ENCODE data around the gene KSR1. TPM values are rescaled to one million over a fixed set of nuclear protein-coding genes. Genes with fewer than 3 reads are reported as not detected.
"Not testable (repeated sequence)": the region's sequence is repeated elsewhere in the genome, so short reads cannot be mapped to it uniquely, and the experiment has no call there.

KSR1 gene
- total RNA-seq, 2 experiments from 2014 or later: 96.6 to 113 TPM

- ChIA-PET CTCF (interaction anchor here (0.6 to 1.9 kb wide), 28 partner anchors 10 to 418 kb away, joined by 3 to 36 read pairs (median 4); partner anchors contain the start of gene LYRM9), POLR2A (interaction anchor here (0.6 kb wide), 1 partner anchor 910 kb away, joined by 6 read pairs; no protein-coding TSS in a partner anchor)
- H3K4me3 Mint-ChIP-seq: no peak overlapping the region
- H3K36me3 Mint-ChIP-seq (ENCODE audit: low read depth): no peaks in the 10 kb centered on the region
- intact Hi-C loops (cut with DNase I, micrococcal nuclease): loop anchor here (1.0 to 10.0 kb wide), 9 partner anchors 37 to 601 kb away; no protein-coding TSS in a partner anchor
- no peak for DNase-seq
- ATAC-seq: no peak
- no peaks in the 10 kb centered on the region for H3K27me3 Mint-ChIP-seq
- peaks cover 7% of the 10 kb centered on the region for H3K4me1 Mint-ChIP-seq
- H3K27ac Mint-ChIP-seq: no peak overlapping the region
- no peaks in the 10 kb centered on the region for H3K9me3 Mint-ChIP-seq (ENCODE audit: low read depth)
These were observed 197.9 kb downstream of the KSR1 start for GRCh38 chr17:27654136-27654535.

- Mint-ChIP-seq H3K27ac (no peak overlapping the region), H3K4me3 (no peak overlapping the region), H3K27me3 (no peaks in the 10 kb centered on the region), H3K9me3 (ENCODE audit: low read depth) (no peaks in the 10 kb centered on the region), H3K36me3 (ENCODE audit: low read depth) (no peaks in the 10 kb centered on the region), H3K4me1 (peaks cover 7% of the 10 kb centered on the region)
- intact Hi-C loops (cut with DNase I, micrococcal nuclease): loop anchor here (1.0 to 10.0 kb wide), 9 partner anchors 38 to 600 kb away; no protein-coding TSS in a partner anchor
- DNase-seq: peak; percentile 87
- POLR2A ChIA-PET: interaction anchor here (0.6 kb wide), 1 partner anchor 909 kb away, joined by 6 read pairs; no protein-coding TSS in a partner anchor
- CTCF ChIA-PET: interaction anchor here (0.6 to 1.9 kb wide), 30 partner anchors 9 to 419 kb away, joined by 3 to 36 read pairs (median 4); partner anchors contain the start of gene LYRM9
- ATAC-seq: peak; percentile 92
These were observed 198.6 kb downstream of the KSR1 start for GRCh38 chr17:27654654-27655524.

GRCh38 chr17:27655525-27656111 is 199.4 kb downstream of the KSR1 start:
- not testable (repeated sequence) for H3K9me3 Mint-ChIP-seq (ENCODE audit: low read depth); H3K4me1 Mint-ChIP-seq; H3K27me3 Mint-ChIP-seq; H3K27ac Mint-ChIP-seq; H3K4me3 Mint-ChIP-seq; ATAC-seq; H3K36me3 Mint-ChIP-seq (ENCODE audit: low read depth); DNase-seq
- CTCF ChIA-PET: interaction anchor here (1.4 to 1.9 kb wide), 7 partner anchors 9 to 230 kb away, joined by 4 to 36 read pairs (median 7); no protein-coding TSS in a partner anchor
- intact Hi-C loops (cut with DNase I, micrococcal nuclease): loop anchor here (2.0 to 10.0 kb wide), 5 partner anchors 101 to 599 kb away; no protein-coding TSS in a partner anchor
- POLR2A ChIA-PET: interaction anchor here (1.0 kb wide), 1 partner anchor 56 kb away, joined by 3 read pairs; no protein-coding TSS in a partner anchor

GRCh38 chr17:27656620-27657019 is 200.4 kb downstream of the KSR1 start:
- H3K27me3 Mint-ChIP-seq; H3K4me1 Mint-ChIP-seq; H3K9me3 Mint-ChIP-seq (ENCODE audit: low read depth); ATAC-seq; DNase-seq; H3K4me3 Mint-ChIP-seq; H3K27ac Mint-ChIP-seq; POLR2A ChIA-PET; H3K36me3 Mint-ChIP-seq (ENCODE audit: low read depth): not testable (repeated sequence)
- intact Hi-C loops (cut with DNase I, micrococcal nuclease): loop anchor here (10.0 kb wide), 3 partner anchors 228 to 598 kb away; no protein-coding TSS in a partner anchor
- CTCF ChIA-PET: interaction anchor here (0.8 to 1.5 kb wide), 4 partner anchors 100 to 551 kb away, joined by 3 to 5 read pairs (median 3); no protein-coding TSS in a partner anchor

- POLR2A ChIA-PET: no interaction called here
- Mint-ChIP-seq H3K4me3 (no peak overlapping the region), H3K27ac (no peak overlapping the region), H3K36me3 (ENCODE audit: low read depth) (no peaks in the 10 kb centered on the region), H3K27me3 (no peaks in the 10 kb centered on the region), H3K4me1 (peaks cover 5% of the 10 kb centered on the region), H3K9me3 (ENCODE audit: low read depth) (no peaks in the 10 kb centered on the region)
- intact Hi-C loops (cut with DNase I, micrococcal nuclease): loop anchor here (10.0 kb wide), 3 partner anchors 227 to 597 kb away; no protein-coding TSS in a partner anchor
- CTCF ChIA-PET: interaction anchor here (0.6 to 1.5 kb wide), 7 partner anchors 10 to 421 kb away, joined by 3 to 5 read pairs (median 3); no protein-coding TSS in a partner anchor
- DNase-seq (peak; percentile 32), ATAC-seq (no peak)
These were observed 201.4 kb downstream of the KSR1 start for GRCh38 chr17:27657620-27658019.

- peaks cover 2% of the 10 kb centered on the region for H3K4me1 Mint-ChIP-seq
- intact Hi-C loops (cut with DNase I, micrococcal nuclease): loop anchor here (10.0 kb wide), 3 partner anchors 225 to 595 kb away; no protein-coding TSS in a partner anchor
- no peaks in the 10 kb centered on the region for H3K27me3 Mint-ChIP-seq
- no peaks in the 10 kb centered on the region for H3K36me3 Mint-ChIP-seq (ENCODE audit: low read depth)
- no peak overlapping the region for H3K4me3 Mint-ChIP-seq
- no peak for ATAC-seq
- H3K9me3 Mint-ChIP-seq (ENCODE audit: low read depth): no peaks in the 10 kb centered on the region
- ChIA-PET CTCF (interaction anchor here (0.6 kb wide), 1 partner anchor 57 kb away, joined by 3 read pairs; no protein-coding TSS in a partner anchor), POLR2A (no interaction called here)
- DNase-seq: no peak
- H3K27ac Mint-ChIP-seq: no peak overlapping the region
These were observed 203.4 kb downstream of the KSR1 start for GRCh38 chr17:27659683-27660082.

- no peaks in the 10 kb centered on the region for H3K4me1 Mint-ChIP-seq
These were observed 204.2 kb downstream of the KSR1 start for GRCh38 chr17:27660436-27660835.

GRCh38 chr17:27663936-27664605 is 207.8 kb downstream of the KSR1 start:
- intact Hi-C loops (cut with DNase I, micrococcal nuclease): no loop called here
- no peak overlapping the region for H3K4me3 Mint-ChIP-seq
- no peaks in the 10 kb centered on the region for H3K27me3 Mint-ChIP-seq
- H3K36me3 Mint-ChIP-seq (ENCODE audit: low read depth): no peaks in the 10 kb centered on the region
- no peaks in the 10 kb centered on the region for H3K9me3 Mint-ChIP-seq (ENCODE audit: low read depth)
- POLR2A ChIA-PET: no interaction called here
- no peak overlapping the region for H3K27ac Mint-ChIP-seq
- no peak for ATAC-seq
- no peak for DNase-seq
- CTCF ChIA-PET: interaction anchor here (0.7 to 1.6 kb wide), 5 partner anchors 9 to 275 kb away, joined by 3 to 7 read pairs (median 3); no protein-coding TSS in a partner anchor
- no peaks in the 10 kb centered on the region for H3K4me1 Mint-ChIP-seq

More at GRCh38 chr17:27660436-27660835, 204.2 kb downstream of the KSR1 start:
- Mint-ChIP-seq H3K9me3 (ENCODE audit: low read depth) (no peaks in the 10 kb centered on the region), H3K36me3 (ENCODE audit: low read depth) (no peaks in the 10 kb centered on the region), H3K4me3 (no peak overlapping the region), H3K27ac (no peak overlapping the region), H3K27me3 (no peaks in the 10 kb centered on the region)
- ATAC-seq (no peak), DNase-seq (no peak)
- CTCF ChIA-PET: interaction anchor here (1.3 kb wide), 1 partner anchor 219 kb away, joined by 4 read pairs; no protein-coding TSS in a partner anchor
- intact Hi-C loops (cut with DNase I, micrococcal nuclease): no loop called here
- POLR2A ChIA-PET: no interaction called here

- no peak for DNase-seq
- H3K4me1 Mint-ChIP-seq: no peaks in the 10 kb centered on the region
- ChIA-PET POLR2A (no interaction called here), CTCF (interaction anchor here (0.7 to 1.6 kb wide), 6 partner anchors 10 to 340 kb away, joined by 3 to 7 read pairs (median 3); no protein-coding TSS in a partner anchor)
- no peaks in the 10 kb centered on the region for H3K27me3 Mint-ChIP-seq
- intact Hi-C loops (cut with DNase I, micrococcal nuclease): no loop called here
- H3K4me3 Mint-ChIP-seq: no peak overlapping the region
- ATAC-seq: no peak
- no peaks in the 10 kb centered on the region for H3K36me3 Mint-ChIP-seq (ENCODE audit: low read depth)
- H3K27ac Mint-ChIP-seq: no peak overlapping the region
- no peaks in the 10 kb centered on the region for H3K9me3 Mint-ChIP-seq (ENCODE audit: low read depth)
These were observed 208.3 kb downstream of the KSR1 start for GRCh38 chr17:27664606-27664965.

- ATAC-seq (no peak), DNase-seq (no peak)
- Mint-ChIP-seq H3K9me3 (ENCODE audit: low read depth) (no peaks in the 10 kb centered on the region), H3K27me3 (no peaks in the 10 kb centered on the region), H3K27ac (no peak overlapping the region), H3K4me3 (no peak overlapping the region), H3K4me1 (no peaks in the 10 kb centered on the region), H3K36me3 (ENCODE audit: low read depth) (no peaks in the 10 kb centered on the region)
- POLR2A ChIA-PET: no interaction called here
- intact Hi-C loops (cut with DNase I, micrococcal nuclease): no loop called here
- CTCF ChIA-PET: no interaction called here
These were observed 209.3 kb downstream of the KSR1 start for GRCh38 chr17:27665549-27665948.

- CTCF ChIA-PET; H3K36me3 Mint-ChIP-seq (ENCODE audit: low read depth); DNase-seq; ATAC-seq; H3K9me3 Mint-ChIP-seq (ENCODE audit: low read depth); POLR2A ChIA-PET; H3K4me3 Mint-ChIP-seq; H3K27ac Mint-ChIP-seq; H3K27me3 Mint-ChIP-seq; intact Hi-C loops (cut with DNase I, micrococcal nuclease); H3K4me1 Mint-ChIP-seq: not testable (repeated sequence)
These were observed 210.0 kb downstream of the KSR1 start for GRCh38 chr17:27666270-27666669.

Measured in activated CD4-positive, alpha-beta T cell treated with anti-CD3 and anti-CD28 coated beads for 36 hours (primary cell).